ENCODE results near the gene ZNF354C. TPM values are rescaled to one million over a fixed set of nuclear protein-coding genes. Genes with fewer than 3 reads are reported as not detected.
A peak's percentile ranks its signal among the peaks of the same experiment; 100 is the strongest.
"Not testable (repeated sequence)": the region's sequence is repeated elsewhere in the genome, so short reads cannot be mapped to it uniquely, and the experiment has no call there.

Gene ZNF354C
- total and polyA plus RNA-seq, 12 donors = 1.4 to 7.7 (median 3.3) TPM

- H3K27me3 ChIP-seq = no peaks in the 10 kb centered on the region
- H3K4me3 ChIP-seq = peak overlapping the region in 1 of 4 donors; percentile 14
- peaks cover 9 to 98% (median 31%) of the 10 kb centered on the region in 3 donors for H3K9me3 ChIP-seq (replicated peaks in 1 of 3)
- no peak for TF ChIP-seq POLR2A (IDR thresholded peaks at IDR 0.05)
- TF ChIP-seq, protein P1, sequence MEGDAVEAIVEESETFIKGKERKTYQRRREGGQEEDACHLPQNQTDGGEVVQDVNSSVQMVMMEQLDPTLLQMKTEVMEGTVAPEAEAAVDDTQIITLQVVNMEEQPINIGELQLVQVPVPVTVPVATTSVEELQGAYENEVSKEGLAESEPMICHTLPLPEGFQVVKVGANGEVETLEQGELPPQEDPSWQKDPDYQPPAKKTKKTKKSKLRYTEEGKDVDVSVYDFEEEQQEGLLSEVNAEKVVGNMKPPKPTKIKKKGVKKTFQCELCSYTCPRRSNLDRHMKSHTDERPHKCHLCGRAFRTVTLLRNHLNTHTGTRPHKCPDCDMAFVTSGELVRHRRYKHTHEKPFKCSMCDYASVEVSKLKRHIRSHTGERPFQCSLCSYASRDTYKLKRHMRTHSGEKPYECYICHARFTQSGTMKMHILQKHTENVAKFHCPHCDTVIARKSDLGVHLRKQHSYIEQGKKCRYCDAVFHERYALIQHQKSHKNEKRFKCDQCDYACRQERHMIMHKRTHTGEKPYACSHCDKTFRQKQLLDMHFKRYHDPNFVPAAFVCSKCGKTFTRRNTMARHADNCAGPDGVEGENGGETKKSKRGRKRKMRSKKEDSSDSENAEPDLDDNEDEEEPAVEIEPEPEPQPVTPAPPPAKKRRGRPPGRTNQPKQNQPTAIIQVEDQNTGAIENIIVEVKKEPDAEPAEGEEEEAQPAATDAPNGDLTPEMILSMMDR (IDR thresholded peaks at IDR 0.05) = no peak
- no peaks in the 10 kb centered on the region for H3K4me1 ChIP-seq (replicated peaks in 1 of 2)
- peaks cover 0 to 24% of the 10 kb centered on the region in 2 donors for H3K36me3 ChIP-seq (replicated peaks in 1 of 2)
- 95 to 97% (median 96%) methylated on average over 11 of the region's 11 CpGs for WGBS, 4 donors
- intact Hi-C loops (cut with DNase I) = loop anchor here in 1 of 2 donors (10.0 kb wide), 1 partner anchor 135 kb away; the partner anchor contains the start of gene ZNF454
- no peak overlapping the region for H3K27ac ChIP-seq
- DNase-seq = no peak
Measured at GRCh38 chr5:179079165-179079987, 19.2 kb downstream of the ZNF354C start.

DNA sequence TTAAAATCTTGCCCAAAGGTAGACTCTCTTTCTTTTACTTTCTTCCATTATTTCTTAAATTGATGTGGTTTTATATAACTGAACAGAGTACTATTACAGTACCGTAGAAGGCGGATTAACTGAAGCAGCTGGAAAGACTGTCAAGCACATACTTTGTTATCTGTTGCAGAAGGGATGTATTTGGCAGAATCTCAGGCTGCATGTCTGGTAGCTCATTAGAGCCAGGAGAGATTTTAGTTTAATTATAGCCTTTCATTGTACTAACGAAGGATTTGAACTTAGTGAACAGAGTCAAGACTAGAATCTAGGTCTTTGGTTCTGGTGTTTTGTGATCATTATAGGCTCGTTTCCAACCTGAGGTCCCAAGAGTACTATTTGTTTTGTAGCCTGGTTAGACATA is 20.6 kb downstream of the ZNF354C start:
- H3K4me1 ChIP-seq (replicated peaks in 1 of 2) = no peaks in the 10 kb centered on the region
- intact Hi-C loops (cut with DNase I) = no loop called here

DNA sequence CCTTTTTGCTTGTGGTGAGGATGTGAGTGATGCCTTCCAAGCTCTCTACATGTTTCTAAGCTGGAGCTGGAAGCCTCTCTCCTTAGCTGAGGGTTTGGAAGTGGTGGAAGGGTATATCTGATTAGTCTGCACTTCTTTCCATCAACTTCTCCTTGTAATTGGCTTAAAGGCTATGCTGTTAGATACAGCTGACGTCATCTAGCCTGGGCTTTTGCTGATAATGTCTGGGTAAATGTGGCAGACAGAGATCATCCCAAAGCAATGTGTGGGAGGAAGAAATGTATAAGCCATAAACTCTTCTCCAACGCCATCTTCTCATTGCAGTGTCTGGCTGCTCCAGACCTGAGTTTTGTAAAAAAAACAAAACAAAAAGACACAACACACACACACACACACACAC is 29.3 kb downstream of the ZNF354C start:
- no peak for DNase-seq
- WGBS, 4 donors = 78 to 89% (median 86%) methylated on average over 2 of the region's 2 CpGs
- Histone ChIP-seq H3K4me3 (no peak overlapping the region), H3K27me3 (no peaks in the 10 kb centered on the region), H3K36me3 (replicated peaks in 1 of 2) (no peaks in the 10 kb centered on the region), H3K4me1 (replicated peaks in 1 of 2) (no peaks in the 10 kb centered on the region), H3K9me3 (replicated peaks in 1 of 3) (peaks cover 0 to 85% (median 14%) of the 10 kb centered on the region in 3 donors), H3K27ac (no peak overlapping the region)
- intact Hi-C loops (cut with DNase I) = no loop called here
- no peak for TF ChIP-seq POLR2A (IDR thresholded peaks at IDR 0.05)
- TF ChIP-seq, protein P1 (IDR thresholded peaks at IDR 0.05) = no peak

More for the DNA sequence above, 20.6 kb downstream of the ZNF354C start:
- TF ChIP-seq, protein P1 (IDR thresholded peaks at IDR 0.05) = no peak
- no peak for TF ChIP-seq POLR2A (IDR thresholded peaks at IDR 0.05)
- Histone ChIP-seq H3K27me3 (no peaks in the 10 kb centered on the region), H3K27ac (no peak overlapping the region), H3K4me3 (no peak overlapping the region), H3K36me3 (replicated peaks in 1 of 2) (peaks cover 0 to 24% of the 10 kb centered on the region in 2 donors), H3K9me3 (replicated peaks in 1 of 3) (peaks cover 4 to 96% (median 29%) of the 10 kb centered on the region in 3 donors)
- 92 to 96% (median 93%) methylated on average over 4 of the region's 4 CpGs for WGBS, 4 donors
- DNase-seq = no peak

- H3K36me3 ChIP-seq (replicated peaks in 1 of 2); intact Hi-C loops (cut with DNase I); DNase-seq; H3K27ac ChIP-seq; H3K4me1 ChIP-seq (replicated peaks in 1 of 2); H3K27me3 ChIP-seq; H3K4me3 ChIP-seq: not testable (repeated sequence)
- H3K9me3 ChIP-seq (replicated peaks in 1 of 3) = peaks cover 0 to 23% (median 8%) of the 10 kb centered on the region in 3 donors
- 90 to 97% (median 94%) methylated on average over 8 to 17 of the region's 17 CpGs for WGBS, 4 donors
Measured at GRCh38 chr5:179101282-179101681, 41.1 kb downstream of the ZNF354C start.
